Dedifferentiated amniotic fluid mesenchymal stem cell (primary cell): ENCODE measurements around the gene GRID2IP.

Experiments used
- DNase-seq: peaks from one replicate; pipeline ENCODE4 v3.0.0-alpha.2; 2016; ENCODE audit errors: extremely low spot score

The GRID2IP gene

GRCh38 chr7:6520163-6520981 is 30.9 kb downstream of the GRID2IP start:
- no peak for DNase-seq

- peak; percentile 83 for DNase-seq
Observed at GRCh38 chr7:6516387-6516983, 34.8 kb downstream of the GRID2IP start.

GRCh38 chr7:6513541-6513940 is 37.7 kb downstream of the GRID2IP start:
- DNase-seq: no peak

- no peak for DNase-seq
Observed at GRCh38 chr7:6512892-6513291, 38.4 kb downstream of the GRID2IP start.

GRCh38 chr7:6510476-6511133 is 40.7 kb downstream of the GRID2IP start:
- DNase-seq: no peak

GRCh38 chr7:6508950-6509349 is 42.3 kb downstream of the GRID2IP start:
- no peak for DNase-seq

- no peak for DNase-seq
Observed at GRCh38 chr7:6508539-6508938, 42.7 kb downstream of the GRID2IP start.

- DNase-seq: no peak
Observed at GRCh38 chr7:6507906-6508305, 43.4 kb downstream of the GRID2IP start.

GRCh38 chr7:6505685-6506559 is 45.3 kb downstream of the GRID2IP start:
- DNase-seq: no peak

- DNase-seq: no peak
Observed at GRCh38 chr7:6504996-6505395, 46.3 kb downstream of the GRID2IP start.

GRCh38 chr7:6502886-6503285 is 48.4 kb downstream of the GRID2IP start:
- DNase-seq: no peak

GRCh38 chr7:6501586-6502564 is 49.4 kb downstream of the GRID2IP start:
- no peak for DNase-seq

- DNase-seq: no peak
Observed at GRCh38 chr7:6500691-6501090, 50.6 kb downstream of the GRID2IP start.

- no peak for DNase-seq
Observed at GRCh38 chr7:6497994-6498393, 53.3 kb downstream of the GRID2IP start.

- no peak for DNase-seq
Observed at GRCh38 chr7:6497637-6497905, 53.7 kb downstream of the GRID2IP start.

GRCh38 chr7:6496842-6497636 is 54.2 kb downstream of the GRID2IP start:
- no peak for DNase-seq

GRCh38 chr7:6495597-6496262 is 55.5 kb downstream of the GRID2IP start:
- no peak for DNase-seq

- no peak for DNase-seq
Observed at GRCh38 chr7:6494365-6494764, 56.9 kb downstream of the GRID2IP start.

GRCh38 chr7:6491194-6491593 is 60.1 kb downstream of the GRID2IP start:
- DNase-seq: no peak

GRCh38 chr7:6489612-6490011 is 61.6 kb downstream of the GRID2IP start:
- DNase-seq: no peak
